Effector memory CD8-positive, alpha-beta T cell (primary cell): ENCODE data around the gene KLF2.
A peak's percentile ranks its signal among the peaks of the same experiment; 100 is the strongest.

Experiments
- ATAC-seq: fragments of 150-1000 bp; cut with Tn5 transposase; replicated peaks from 2 replicates; pipeline ENCODE4 v1.10.0; 2021; ENCODE audit warnings: mild to moderate bottlenecking, moderate library complexity
- DNase-seq, 3 experiments: peaks; one replicate each; pipeline ENCODE4 v3.0.0; 2021
- H3K27ac Mint-ChIP-seq, 2 donors: one replicate each; pipeline ENCODE4 v1.8.0; 2022; ENCODE audit warnings: mild to moderate bottlenecking in 2 of 2, mixed read lengths in 2 of 2, moderate library complexity in 2 of 2
- H3K27me3 Mint-ChIP-seq, 2 donors: one replicate each; pipeline ENCODE4 v1.8.0; 2022; ENCODE audit warnings: mixed read lengths in 2 of 2
- H3K36me3 Mint-ChIP-seq: one replicate; pipeline ENCODE4 v1.8.0; 2022; ENCODE audit warnings: mild to moderate bottlenecking, moderate library complexity, mixed read lengths; ENCODE audit not compliant: insufficient read depth
- H3K4me1 Mint-ChIP-seq, 2 donors: one replicate each; pipeline ENCODE4 v1.8.0; 2022; ENCODE audit warnings: low read depth in 2 of 2, mixed read lengths in 2 of 2
- H3K4me3 Mint-ChIP-seq, 2 donors: one replicate each; pipeline ENCODE4 v1.8.0; 2022; ENCODE audit warnings: mild to moderate bottlenecking in 2 of 2, mixed read lengths in 2 of 2, moderate library complexity in 2 of 2
- H3K9me3 Mint-ChIP-seq, 2 donors: one replicate each; pipeline ENCODE4 v1.8.0; 2022; ENCODE audit warnings: mixed read lengths in 2 of 2

Gene KLF2

GRCh38 chr19:16349551-16350152, 25.0 kb downstream of the KLF2 start:
- ATAC-seq (no peak), DNase-seq (no peak)
- Mint-ChIP-seq H3K9me3 (no peaks in the 10 kb centered on the region), H3K4me3 (no peak overlapping the region), H3K36me3 (peaks cover 7% of the 10 kb centered on the region), H3K4me1 (peaks cover 9 to 10% of the 10 kb centered on the region in 2 donors), H3K27ac (peak overlapping the region in 1 of 2 donors; percentile 80), H3K27me3 (no peaks in the 10 kb centered on the region)

GRCh38 chr19:16351133-16351809, 26.6 kb downstream of the KLF2 start:
- no peak overlapping the region for H3K4me3 Mint-ChIP-seq
- ATAC-seq (no peak), DNase-seq (no peak)
- no peaks in the 10 kb centered on the region for H3K27me3 Mint-ChIP-seq
- H3K27ac Mint-ChIP-seq = peak overlapping the region in 1 of 2 donors; percentile 16
- H3K9me3 Mint-ChIP-seq = no peaks in the 10 kb centered on the region
- H3K36me3 Mint-ChIP-seq = peaks cover 5% of the 10 kb centered on the region
- H3K4me1 Mint-ChIP-seq = peaks cover 6 to 16% of the 10 kb centered on the region in 2 donors

- Mint-ChIP-seq H3K36me3 (peaks cover 6% of the 10 kb centered on the region), H3K9me3 (no peaks in the 10 kb centered on the region)
- peak; percentile 53 for ATAC-seq
Observed at GRCh38 chr19:16355293-16356043, 30.8 kb downstream of the KLF2 start.

GRCh38 chr19:16358456-16358855, 33.8 kb downstream of the KLF2 start:
- H3K27ac Mint-ChIP-seq = peak overlapping the region in 1 of 2 donors; percentile 71
- H3K4me3 Mint-ChIP-seq = no peak overlapping the region
- H3K36me3 Mint-ChIP-seq = peaks cover 6% of the 10 kb centered on the region
- no peaks in the 10 kb centered on the region for H3K9me3 Mint-ChIP-seq
- H3K4me1 Mint-ChIP-seq = peaks cover 36 to 48% of the 10 kb centered on the region in 2 donors
- ATAC-seq (no peak), DNase-seq (no peak)
- H3K27me3 Mint-ChIP-seq = no peaks in the 10 kb centered on the region

More at GRCh38 chr19:16355293-16356043, 30.8 kb downstream of the KLF2 start:
- Mint-ChIP-seq H3K4me1 (peaks cover 13 to 29% of the 10 kb centered on the region in 2 donors), H3K27me3 (no peaks in the 10 kb centered on the region), H3K4me3 (peak overlapping the region; percentile 38 to 46), H3K27ac (peak overlapping the region in 1 of 2 donors; percentile 83)
- no peak for DNase-seq

GRCh38 chr19:16359074-16359473, 34.4 kb downstream of the KLF2 start:
- DNase-seq = no peak
- Mint-ChIP-seq H3K36me3 (peaks cover 6% of the 10 kb centered on the region), H3K27ac (peak overlapping the region; percentile 71 to 72), H3K4me3 (no peak overlapping the region), H3K27me3 (no peaks in the 10 kb centered on the region), H3K4me1 (peaks cover 42 to 54% of the 10 kb centered on the region in 2 donors), H3K9me3 (no peaks in the 10 kb centered on the region)
- ATAC-seq = no peak

GRCh38 chr19:16359964-16360363, 35.3 kb downstream of the KLF2 start:
- no peaks in the 10 kb centered on the region for H3K27me3 Mint-ChIP-seq
- no peaks in the 10 kb centered on the region for H3K9me3 Mint-ChIP-seq
- DNase-seq (no peak), ATAC-seq (no peak)
- peaks cover 6% of the 10 kb centered on the region for H3K36me3 Mint-ChIP-seq
- H3K4me1 Mint-ChIP-seq = peaks cover 46 to 59% of the 10 kb centered on the region in 2 donors
- H3K27ac Mint-ChIP-seq = peak overlapping the region; percentile 72 to 82
- H3K4me3 Mint-ChIP-seq = no peak overlapping the region

- no peak for ATAC-seq
- H3K4me3 Mint-ChIP-seq = no peak overlapping the region
- no peaks in the 10 kb centered on the region for H3K9me3 Mint-ChIP-seq
- peak overlapping the region; percentile 82 to 91 for H3K27ac Mint-ChIP-seq
- peaks cover 11% of the 10 kb centered on the region for H3K36me3 Mint-ChIP-seq
- peaks cover 46 to 61% of the 10 kb centered on the region in 2 donors for H3K4me1 Mint-ChIP-seq
- DNase-seq = no peak
- H3K27me3 Mint-ChIP-seq = no peaks in the 10 kb centered on the region
Observed at GRCh38 chr19:16360738-16361137, 36.1 kb downstream of the KLF2 start.

GRCh38 chr19:16361254-16361653, 36.6 kb downstream of the KLF2 start:
- peaks cover 46 to 65% of the 10 kb centered on the region in 2 donors for H3K4me1 Mint-ChIP-seq
- peak overlapping the region in 1 of 2 donors; percentile 18 for H3K4me3 Mint-ChIP-seq
- no peaks in the 10 kb centered on the region for H3K27me3 Mint-ChIP-seq
- ATAC-seq = no peak
- peak overlapping the region; percentile 82 to 91 for H3K27ac Mint-ChIP-seq
- no peaks in the 10 kb centered on the region for H3K9me3 Mint-ChIP-seq
- H3K36me3 Mint-ChIP-seq = peaks cover 14% of the 10 kb centered on the region
- no peak for DNase-seq

- Mint-ChIP-seq H3K27ac (peak overlapping the region; percentile 82 to 91), H3K4me3 (peak overlapping the region; percentile 18 to 41), H3K27me3 (no peaks in the 10 kb centered on the region), H3K9me3 (no peaks in the 10 kb centered on the region), H3K36me3 (peaks cover 14% of the 10 kb centered on the region), H3K4me1 (peaks cover 42 to 68% of the 10 kb centered on the region in 2 donors)
- no peak for ATAC-seq
- DNase-seq = no peak
Observed at GRCh38 chr19:16361926-16362325, 37.3 kb downstream of the KLF2 start.

GRCh38 chr19:16363133-16363851, 38.7 kb downstream of the KLF2 start:
- H3K4me1 Mint-ChIP-seq = peaks cover 34 to 66% of the 10 kb centered on the region in 2 donors
- peaks cover 14% of the 10 kb centered on the region for H3K36me3 Mint-ChIP-seq
- ATAC-seq (no peak), DNase-seq (no peak)
- no peaks in the 10 kb centered on the region for H3K9me3 Mint-ChIP-seq
- peak overlapping the region; percentile 8 to 46 for H3K4me3 Mint-ChIP-seq
- no peak overlapping the region for H3K27ac Mint-ChIP-seq
- no peaks in the 10 kb centered on the region for H3K27me3 Mint-ChIP-seq

- no peaks in the 10 kb centered on the region for H3K9me3 Mint-ChIP-seq
- ATAC-seq (no peak), DNase-seq (no peak)
- H3K36me3 Mint-ChIP-seq = peaks cover 13% of the 10 kb centered on the region
- peak overlapping the region in 1 of 2 donors; percentile 46 for H3K4me3 Mint-ChIP-seq
- H3K27ac Mint-ChIP-seq = no peak overlapping the region
- H3K27me3 Mint-ChIP-seq = no peaks in the 10 kb centered on the region
- peaks cover 34 to 64% of the 10 kb centered on the region in 2 donors for H3K4me1 Mint-ChIP-seq
Observed at GRCh38 chr19:16363852-16364230, 39.2 kb downstream of the KLF2 start.

- Mint-ChIP-seq H3K27ac (no peak overlapping the region), H3K36me3 (peaks cover 8% of the 10 kb centered on the region), H3K27me3 (no peaks in the 10 kb centered on the region), H3K4me3 (peak overlapping the region in 1 of 2 donors; percentile 46), H3K9me3 (no peaks in the 10 kb centered on the region), H3K4me1 (peaks cover 34 to 59% of the 10 kb centered on the region in 2 donors)
- no peak for ATAC-seq
- DNase-seq = no peak
Observed at GRCh38 chr19:16364231-16364865, 39.7 kb downstream of the KLF2 start.
